GM11168 (cell line): ENCODE data around the gene SURF6.
"Not testable (repeated sequence)": the region's sequence is repeated elsewhere in the genome, so short reads cannot be mapped to it uniquely, and the experiment has no call there.

Experiments
- in situ Hi-C: fragments of 300-500 bp; cut with MboI; formaldehyde crosslinking; loops from one replicate; pipeline ENCODE4 v1.12.0; 2022; ENCODE audit warnings: low sequenced_read_pairs; ENCODE audit not compliant: unreplicated experiment

SURF6 gene

DNA sequence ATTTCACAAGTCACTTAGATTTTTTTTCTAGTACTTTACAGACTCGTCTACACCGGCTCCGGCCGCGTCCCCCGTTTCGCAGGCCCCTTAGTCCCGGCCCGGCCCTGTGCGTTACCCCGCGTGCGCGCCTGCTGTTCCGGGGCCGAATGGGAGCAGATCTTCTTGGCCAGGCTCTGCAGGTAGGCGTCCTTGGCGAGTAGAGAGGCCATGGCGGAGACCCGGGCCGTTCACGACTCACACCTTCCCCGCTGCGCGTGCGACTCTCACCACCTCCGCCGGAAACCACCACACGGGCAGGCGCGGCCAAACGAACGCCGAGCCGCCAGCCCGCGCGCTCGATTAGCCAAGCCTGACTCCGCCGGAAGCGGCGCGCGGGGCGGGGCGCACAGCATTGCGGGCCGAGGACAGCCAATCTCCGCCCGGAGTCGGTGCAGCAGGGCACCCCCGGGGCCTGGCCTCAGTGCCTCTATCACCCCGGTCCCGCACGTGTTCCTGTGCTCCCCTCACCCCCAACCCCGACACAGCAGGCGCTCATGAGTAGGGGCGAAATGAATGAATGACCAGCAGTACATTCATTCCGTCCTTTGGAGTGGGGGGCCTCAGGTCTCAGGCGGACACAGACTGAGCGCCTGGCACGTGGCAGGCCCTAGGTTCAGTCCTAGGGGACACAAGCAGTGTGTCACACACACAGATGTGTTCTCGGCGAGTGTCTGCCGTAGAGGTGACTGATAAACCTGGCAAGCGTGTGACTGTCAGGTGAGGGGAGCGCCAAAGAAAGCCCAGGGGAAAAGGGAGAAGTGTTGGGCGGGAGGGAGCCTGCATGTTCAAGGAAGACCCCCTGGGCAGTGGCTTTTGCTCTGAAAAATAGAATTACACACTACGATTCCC is at the start of gene SURF6:
Gene SURF6 (minus strand): TSS at position 265 of the 888 bp plus-strand sequence. CDS start 56 bp downstream, at position 209.
- in situ Hi-C loops = no loop called here

DNA sequence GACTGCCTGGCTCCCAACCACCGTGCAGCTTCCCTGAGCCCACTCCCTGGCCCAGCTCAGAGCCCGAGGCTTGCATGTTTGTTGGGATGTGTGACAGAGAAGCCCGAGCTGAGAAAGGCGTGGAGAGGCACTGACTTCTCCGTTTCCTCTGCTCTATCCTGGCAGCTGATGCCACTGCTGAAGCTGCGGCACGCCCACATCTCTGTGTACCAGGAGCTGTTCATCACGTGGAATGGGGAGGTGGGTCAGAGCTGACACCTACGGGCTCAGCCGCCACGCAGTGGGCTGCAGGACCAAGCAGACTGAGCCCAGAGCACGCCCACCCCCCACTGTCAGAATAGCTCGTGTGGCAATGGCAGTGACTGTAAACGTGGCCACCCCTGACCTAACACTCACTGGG is 49.5 kb upstream of the SURF6 start:
- in situ Hi-C loops = no loop called here

DNA sequence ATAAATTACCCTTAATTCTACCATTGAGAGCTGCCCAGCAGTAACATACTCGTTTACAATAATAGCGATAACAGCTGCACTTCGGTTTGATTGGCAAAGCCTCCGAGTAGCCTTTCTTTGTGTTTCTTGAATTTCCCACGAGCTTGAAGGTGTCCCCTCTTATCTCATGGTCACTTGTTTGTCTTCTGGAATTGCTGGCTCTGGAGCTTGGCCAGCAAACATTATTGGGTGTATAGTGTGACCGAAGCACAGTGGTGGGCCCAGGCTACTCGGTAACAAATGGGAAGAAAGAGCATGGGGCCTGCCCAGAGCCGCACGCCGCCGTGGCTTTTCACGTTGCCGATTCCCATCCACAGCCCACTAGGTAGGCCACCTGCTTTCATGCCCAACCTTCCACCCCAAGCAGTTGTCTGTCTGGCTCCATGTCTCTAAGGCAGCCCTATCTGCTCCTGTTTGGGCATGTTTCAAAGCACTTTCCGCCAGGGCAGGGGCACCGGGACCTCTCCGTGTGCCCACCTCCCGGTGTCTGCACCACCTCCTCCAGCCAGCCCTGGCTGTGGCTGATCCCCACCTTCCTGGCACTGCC is 48.8 kb upstream of the SURF6 start:
- in situ Hi-C loops = no loop called here

DNA sequence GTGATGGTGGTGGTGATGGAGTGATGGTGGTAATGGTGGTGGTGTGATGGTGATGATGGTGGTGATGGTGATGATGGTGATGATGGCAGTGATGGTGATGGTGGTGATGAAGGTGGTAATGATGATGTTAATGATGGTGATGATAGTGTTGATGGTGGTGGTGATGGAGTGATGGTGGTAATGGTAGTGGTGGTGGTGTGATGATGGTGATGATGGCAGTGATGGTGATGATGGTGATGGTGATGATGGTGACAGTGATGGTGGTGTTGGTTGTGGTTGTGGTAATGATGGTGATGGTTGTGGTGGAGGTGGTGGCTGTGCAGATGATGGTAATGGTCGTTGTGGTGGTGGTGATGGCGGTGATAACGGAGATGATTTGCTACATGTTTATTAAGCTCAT is 47.5 kb upstream of the SURF6 start:
- in situ Hi-C loops = no loop called here

DNA sequence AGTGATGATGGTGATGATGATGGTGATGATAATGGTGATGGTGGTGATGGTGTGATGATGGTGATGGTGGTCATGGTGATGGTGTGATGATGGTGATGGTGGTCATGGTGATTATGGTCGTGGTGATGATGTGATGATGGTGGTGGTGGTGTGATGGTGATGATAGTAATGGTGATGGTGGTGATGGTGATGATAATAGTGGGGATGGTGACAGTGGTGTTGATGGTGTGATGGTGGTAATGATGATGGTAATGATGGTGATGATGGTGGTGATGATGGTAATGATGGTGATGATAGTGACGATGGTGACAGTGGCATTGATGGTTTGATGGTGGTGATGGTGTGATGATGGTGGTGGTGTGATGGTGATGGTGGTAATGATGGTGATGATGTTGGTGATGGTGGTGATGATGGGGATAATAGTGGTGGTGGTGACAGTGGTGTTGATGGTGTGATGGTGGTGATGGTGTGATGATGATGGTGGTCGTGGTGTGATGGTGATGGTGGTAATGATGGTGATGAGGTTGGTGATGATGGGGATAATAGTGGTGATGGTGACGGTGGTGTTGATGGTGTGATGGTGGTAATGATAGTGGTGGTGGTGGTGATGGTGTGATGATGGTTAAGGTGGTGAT is 46.6 kb upstream of the SURF6 start:
- in situ Hi-C loops = no loop called here

GRCh38 chr9:133380734-133381133 is 44.7 kb upstream of the SURF6 start:
- in situ Hi-C loops = no loop called here

- in situ Hi-C loops = no loop called here
These were observed 43.4 kb upstream of the SURF6 start for GRCh38 chr9:133379153-133380086.

DNA sequence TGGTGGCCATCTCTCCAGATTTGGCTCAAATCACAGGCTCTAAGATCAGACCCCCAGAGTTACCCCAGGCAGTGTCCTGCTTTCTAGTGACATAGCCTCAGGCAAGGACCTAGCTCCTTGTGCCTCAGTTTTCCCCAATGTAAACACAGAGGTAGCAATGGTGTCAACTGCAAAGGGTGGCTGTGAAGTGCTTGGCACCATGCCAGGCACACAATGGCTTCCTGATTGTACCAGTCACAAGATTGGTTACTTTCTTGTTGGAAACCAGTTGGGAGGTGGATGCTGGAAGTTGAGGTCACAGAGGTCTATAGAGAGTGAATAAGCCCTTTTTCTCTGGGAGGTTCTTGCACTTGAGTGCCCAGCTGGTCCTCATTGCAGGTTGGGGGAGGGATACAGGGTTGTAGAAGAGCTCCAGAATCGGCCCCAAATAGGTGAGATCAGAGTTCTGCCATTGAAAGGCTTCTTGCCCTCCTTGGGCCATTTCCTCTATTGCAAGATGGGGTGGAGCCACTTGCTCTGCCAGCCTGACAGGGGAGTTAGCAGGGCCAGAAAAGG is 42.5 kb upstream of the SURF6 start:
- in situ Hi-C loops = no loop called here

DNA sequence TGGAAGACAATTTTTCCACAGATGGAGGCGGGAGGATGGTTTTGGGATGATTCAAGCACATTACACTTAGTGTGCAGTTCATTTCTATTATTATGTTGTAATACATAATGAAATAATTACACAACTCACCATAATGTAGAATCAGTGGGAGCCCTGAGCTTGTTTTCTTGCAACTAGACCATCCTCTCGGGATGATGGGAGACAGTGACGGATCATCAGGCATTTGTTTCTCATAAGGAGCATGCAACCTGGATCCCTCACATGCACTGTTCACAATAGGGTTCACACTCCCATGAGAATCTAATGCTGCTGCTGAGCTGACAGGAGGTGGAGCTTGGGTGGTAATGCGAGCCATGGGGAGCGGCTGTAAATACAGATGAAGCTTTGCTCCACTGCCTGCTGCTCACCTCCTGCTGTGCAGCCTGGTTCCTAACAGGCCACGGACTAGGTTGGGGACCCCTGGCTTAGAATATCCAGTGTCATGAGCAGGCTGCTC is 41.8 kb upstream of the SURF6 start:
- in situ Hi-C loops = no loop called here

- in situ Hi-C loops = not testable (repeated sequence)
These were observed 41.3 kb upstream of the SURF6 start for GRCh38 chr9:133377280-133377679.

- in situ Hi-C loops = no loop called here
These were observed 40.0 kb upstream of the SURF6 start, which contains the start of the genes STKLD1 and SURF4 for GRCh38 chr9:133375724-133376654. Gene STKLD1 (plus strand): TSS chr9:133376366. CDS start chr9:133376474, 108 bp downstream. Gene SURF4 (minus strand): TSS chr9:133376060. CDS start chr9:133375969, 91 bp downstream.

GRCh38 chr9:133375116-133375723 is 39.2 kb upstream of the SURF6 start:
- in situ Hi-C loops = no loop called here

DNA sequence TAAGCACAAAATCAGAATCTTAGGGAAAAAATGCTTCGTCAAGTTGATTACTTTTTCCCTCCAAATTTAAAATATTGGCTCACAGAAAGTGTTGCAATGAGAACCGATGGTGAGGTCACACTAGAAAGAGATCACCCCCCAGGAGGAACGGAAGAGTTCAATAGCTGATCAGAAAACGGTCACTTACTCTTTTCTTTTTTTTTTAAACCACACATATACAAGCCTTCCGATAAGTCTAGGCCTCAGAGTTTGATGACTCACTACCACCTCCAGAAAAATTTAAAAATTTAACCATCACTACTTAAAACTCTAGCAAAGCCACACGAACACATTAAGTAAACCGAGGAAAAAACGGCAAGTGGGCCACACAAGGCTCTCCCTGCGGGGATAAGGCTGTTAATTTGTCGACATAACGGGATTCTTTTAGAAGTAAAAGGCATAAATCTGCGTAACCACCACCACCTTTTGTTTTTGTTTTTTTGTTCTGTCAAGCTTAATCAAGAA is 38.7 kb upstream of the SURF6 start:
- in situ Hi-C loops = no loop called here

- in situ Hi-C loops = no loop called here
These were observed 36.2 kb upstream of the SURF6 start for GRCh38 chr9:133372144-133372543.

GRCh38 chr9:133371261-133371711 is 35.3 kb upstream of the SURF6 start:
- in situ Hi-C loops = no loop called here

- in situ Hi-C loops = no loop called here
These were observed 34.7 kb upstream of the SURF6 start for GRCh38 chr9:133370685-133371084.

DNA sequence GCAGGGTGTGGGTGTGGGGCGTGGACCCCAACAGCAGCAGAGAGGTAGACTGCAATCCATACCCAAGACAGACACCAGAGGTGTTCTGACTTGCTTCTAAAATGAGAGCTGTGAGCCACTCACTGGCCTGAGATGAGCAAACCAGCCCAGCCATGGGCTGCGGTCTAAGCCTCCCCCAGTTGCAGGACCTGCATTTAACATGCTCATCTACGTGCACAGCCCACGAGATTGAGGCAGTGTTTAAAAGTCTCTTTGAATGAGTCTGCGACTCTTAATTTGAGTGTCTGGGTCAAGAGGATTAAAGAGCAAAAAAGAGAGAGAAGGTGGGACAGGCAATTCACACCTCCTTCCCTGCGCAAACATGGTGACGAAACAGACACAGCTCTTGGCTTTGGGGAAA is 33.9 kb upstream of the SURF6 start:
- in situ Hi-C loops = no loop called here

DNA sequence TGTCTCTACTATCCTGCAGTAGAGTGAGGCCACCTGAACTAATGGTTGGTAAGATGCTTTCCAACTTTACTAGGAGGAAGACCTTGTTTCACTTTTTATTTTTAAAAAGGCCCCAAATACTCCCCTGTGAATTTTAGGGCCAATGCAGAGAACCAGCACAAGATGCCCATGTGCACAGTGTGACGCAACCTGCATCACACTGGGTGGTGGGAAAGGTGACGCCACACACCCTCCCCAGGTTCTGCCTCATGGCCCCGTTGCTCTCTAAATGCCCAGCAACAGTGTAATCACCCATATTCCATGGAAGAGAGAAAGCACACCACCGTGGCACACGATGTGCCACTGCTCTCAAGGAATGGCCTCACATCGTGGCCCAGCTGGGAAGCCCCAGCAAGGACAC is 33.4 kb upstream of the SURF6 start:
- in situ Hi-C loops = no loop called here
